Measurements from ENCODE around the gene HS3ST6.

- TF ChIP-seq POLR2A (IDR thresholded peaks at IDR 0.05) (no peak), CTCF (IDR thresholded peaks at IDR 0.05 in 8 of 11, conservative IDR thresholded peaks at IDR 0.05 in 3 of 11) (no peak), POLR2AphosphoS5 (IDR thresholded peaks at IDR 0.05) (no peak)
Observed at GRCh38 chr16:1961651-1962067, 43.4 kb upstream of the HS3ST6 start.
